Stimulated activated effector memory CD8-positive, alpha-beta T cell treated with anti-CD3 and anti-CD28 coated beads, Interleukin-12 subunit alpha, Interleukin-12 subunit beta, amount 100 ng/mL, for 72 hours (primary cell): ENCODE measurements around the gene CACNA2D1.

Source experiments
- ATAC-seq: fragments of 150-1000 bp; cut with Tn5 transposase; 2 replicates; pipeline ENCODE4 v1.10.0; 2021
- DNase-seq, 2 donors: peaks; one replicate each; pipeline ENCODE4 v3.0.0; 2021 to 2022; ENCODE audit warnings: low spot score in 2 of 2
- H3K27ac Mint-ChIP-seq: one replicate; pipeline ENCODE4 v1.8.0; 2022; ENCODE audit warnings: mild to moderate bottlenecking, mixed read lengths
- H3K36me3 Mint-ChIP-seq: one replicate; pipeline ENCODE4 v1.8.0; 2022; ENCODE audit warnings: mild to moderate bottlenecking, mixed read lengths
- H3K4me1 Mint-ChIP-seq: one replicate; pipeline ENCODE4 v1.8.0; 2022; ENCODE audit warnings: mixed read lengths
- H3K4me3 Mint-ChIP-seq: one replicate; pipeline ENCODE4 v1.8.0; 2022; ENCODE audit warnings: mild to moderate bottlenecking, mixed read lengths
- H3K9me3 Mint-ChIP-seq: one replicate; pipeline ENCODE4 v1.8.0; 2022; ENCODE audit warnings: mixed read lengths

CACNA2D1 gene

GRCh38 chr7:81944058-81944457, 499.5 kb downstream of the CACNA2D1 start:
- H3K4me3 Mint-ChIP-seq, result no peak overlapping the region
- ATAC-seq (no peak), DNase-seq (no peak)
- H3K9me3 Mint-ChIP-seq, result peaks cover 19% of the 10 kb centered on the region
- no peaks in the 10 kb centered on the region for H3K4me1 Mint-ChIP-seq
- no peak overlapping the region for H3K27ac Mint-ChIP-seq
- no peaks in the 10 kb centered on the region for H3K36me3 Mint-ChIP-seq

- peaks cover 17% of the 10 kb centered on the region for H3K9me3 Mint-ChIP-seq
- H3K4me1 Mint-ChIP-seq, result no peaks in the 10 kb centered on the region
- no peaks in the 10 kb centered on the region for H3K36me3 Mint-ChIP-seq
- no peak overlapping the region for H3K27ac Mint-ChIP-seq
- ATAC-seq, result no peak
- H3K4me3 Mint-ChIP-seq, result no peak overlapping the region
- no peak for DNase-seq
Measured at GRCh38 chr7:81937091-81937490, 506.5 kb downstream of the CACNA2D1 start.

DNA sequence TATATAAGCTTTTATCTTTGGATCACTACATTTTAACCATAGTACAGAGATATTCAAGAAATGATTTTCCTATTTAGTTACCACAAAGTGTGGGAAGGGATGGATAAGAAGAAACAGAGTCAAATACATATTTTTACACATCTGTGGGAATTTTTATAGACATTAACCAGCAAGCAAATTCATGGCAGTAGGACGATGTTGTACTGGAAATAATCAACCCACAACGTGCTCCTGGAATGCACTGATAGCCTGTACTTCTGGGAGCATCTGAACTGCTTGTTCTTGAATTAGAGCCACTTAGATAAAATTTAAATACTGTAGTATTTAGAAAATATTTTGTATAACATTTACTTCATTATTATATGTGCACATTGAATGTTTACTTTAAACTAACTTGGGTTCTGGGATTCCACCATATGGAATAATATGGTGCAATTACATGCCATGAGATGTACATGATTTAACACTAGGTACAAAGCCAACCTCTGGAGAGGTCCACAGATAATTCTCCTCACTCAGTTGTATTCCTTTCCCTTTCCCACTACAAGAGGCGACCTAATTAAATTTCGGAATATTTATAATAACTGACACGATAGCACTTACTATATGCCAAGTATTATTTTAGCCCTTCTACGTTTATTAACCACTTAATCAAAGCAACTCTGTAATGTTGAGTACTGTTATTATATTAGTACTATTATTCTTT, 508.8 kb downstream of the CACNA2D1 start:
- no peak for DNase-seq
- ATAC-seq, result no peak
- peaks cover 16% of the 10 kb centered on the region for H3K9me3 Mint-ChIP-seq
- H3K36me3 Mint-ChIP-seq, result no peaks in the 10 kb centered on the region
- H3K27ac Mint-ChIP-seq, result no peak overlapping the region
- H3K4me3 Mint-ChIP-seq, result no peak overlapping the region
- no peaks in the 10 kb centered on the region for H3K4me1 Mint-ChIP-seq

DNA sequence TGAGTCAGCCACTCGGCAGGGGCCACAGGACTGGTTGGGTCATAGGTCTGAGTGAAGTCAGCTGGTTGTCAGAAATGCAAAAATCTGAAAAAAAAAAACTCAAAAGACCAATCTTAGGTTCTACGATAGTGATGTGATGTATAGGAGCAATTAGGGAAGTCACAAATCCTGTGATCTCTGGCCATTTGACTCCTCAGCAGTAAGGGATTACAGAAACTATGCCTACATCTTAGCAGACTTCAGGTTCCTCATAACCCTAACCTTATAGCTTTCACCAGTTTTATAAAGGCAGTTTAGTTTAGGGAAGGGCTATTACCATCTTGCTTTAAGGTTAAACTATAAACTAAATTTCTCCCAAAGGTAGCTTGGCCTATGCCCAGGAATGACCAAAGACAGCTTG, 510.6 kb downstream of the CACNA2D1 start:
- ATAC-seq, result no peak
- no peaks in the 10 kb centered on the region for H3K36me3 Mint-ChIP-seq

DNA sequence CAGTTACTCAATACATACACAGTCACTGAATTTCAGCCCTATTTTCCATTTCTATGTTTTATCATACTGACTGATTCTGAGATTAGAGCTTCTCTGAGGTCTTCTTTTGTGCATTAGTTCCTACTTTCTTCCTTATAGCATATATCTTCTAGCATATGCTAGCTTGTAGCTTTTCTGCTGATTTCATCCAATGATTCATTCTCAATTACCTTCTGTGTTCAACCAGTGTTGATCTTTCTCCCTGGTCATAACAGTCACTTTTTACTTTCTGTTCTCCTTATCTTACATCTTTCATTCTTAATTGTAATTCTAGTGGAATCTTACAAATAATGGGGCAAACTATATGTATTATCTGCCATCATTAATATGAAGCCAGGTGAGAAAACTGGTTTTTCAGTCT, 514.2 kb downstream of the CACNA2D1 start:
- Mint-ChIP-seq H3K27ac (no peak overlapping the region), H3K4me3 (no peak overlapping the region), H3K9me3 (peaks cover 12% of the 10 kb centered on the region), H3K4me1 (no peaks in the 10 kb centered on the region), H3K36me3 (no peaks in the 10 kb centered on the region)
- DNase-seq, result no peak
- no peak for ATAC-seq

More for the DNA sequence above, 510.6 kb downstream of the CACNA2D1 start:
- no peak for DNase-seq
- H3K9me3 Mint-ChIP-seq, result peaks cover 9% of the 10 kb centered on the region
- no peak overlapping the region for H3K4me3 Mint-ChIP-seq
- H3K27ac Mint-ChIP-seq, result no peak overlapping the region
- H3K4me1 Mint-ChIP-seq, result no peaks in the 10 kb centered on the region

DNA sequence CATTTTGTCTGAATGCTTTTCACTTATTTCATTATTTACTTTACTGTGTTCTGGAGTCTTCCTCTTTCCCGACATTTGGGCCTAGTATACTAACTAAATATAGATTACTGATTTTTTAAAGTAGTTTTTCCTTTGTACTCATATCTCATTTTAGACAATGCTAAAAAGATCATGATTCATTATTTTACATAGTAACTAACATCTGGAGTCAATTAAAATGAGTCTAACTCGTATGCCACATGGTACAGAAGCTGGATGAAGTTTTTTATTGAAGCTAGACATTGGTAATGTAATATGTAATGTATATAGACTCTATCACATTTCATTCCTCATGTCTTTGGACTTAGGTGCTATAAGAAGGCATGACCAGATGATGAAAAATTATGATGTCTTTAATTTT, 517.4 kb downstream of the CACNA2D1 start:
- Mint-ChIP-seq H3K4me3 (no peak overlapping the region), H3K36me3 (no peaks in the 10 kb centered on the region), H3K4me1 (no peaks in the 10 kb centered on the region), H3K9me3 (peaks cover 17% of the 10 kb centered on the region), H3K27ac (no peak overlapping the region)
- no peak for ATAC-seq
- no peak for DNase-seq

- Mint-ChIP-seq H3K36me3 (no peaks in the 10 kb centered on the region), H3K4me3 (no peak overlapping the region), H3K9me3 (peaks cover 13% of the 10 kb centered on the region), H3K4me1 (no peaks in the 10 kb centered on the region), H3K27ac (no peak overlapping the region)
- no peak for ATAC-seq
- DNase-seq, result no peak
Measured at GRCh38 chr7:81925530-81925929, 518.0 kb downstream of the CACNA2D1 start.

GRCh38 chr7:81924494-81924893, 519.1 kb downstream of the CACNA2D1 start:
- Mint-ChIP-seq H3K36me3 (no peaks in the 10 kb centered on the region), H3K9me3 (peaks cover 13% of the 10 kb centered on the region), H3K4me1 (no peaks in the 10 kb centered on the region), H3K4me3 (no peak overlapping the region), H3K27ac (no peak overlapping the region)
- DNase-seq, result no peak
- no peak for ATAC-seq

DNA sequence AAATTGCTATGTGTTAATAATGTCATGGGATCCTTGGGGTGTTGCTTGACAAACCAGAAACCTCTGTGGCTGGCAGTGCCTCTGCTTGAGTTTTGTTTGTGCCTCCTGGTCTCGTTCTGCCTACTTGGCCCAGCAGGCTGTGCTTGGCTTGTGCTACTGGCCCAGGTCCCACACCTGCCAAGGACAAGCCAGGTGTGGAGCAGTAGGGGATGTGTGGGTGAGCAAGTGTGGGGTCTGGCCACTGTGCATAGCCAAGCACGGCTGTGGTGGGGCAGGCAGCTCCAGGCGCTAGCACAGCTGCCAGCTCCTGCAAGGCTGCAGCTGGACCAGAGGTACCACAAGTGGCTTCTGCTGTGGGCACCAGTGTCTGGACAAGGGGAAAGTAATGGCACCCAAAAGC, 524.1 kb downstream of the CACNA2D1 start:
- no peaks in the 10 kb centered on the region for H3K4me1 Mint-ChIP-seq
- H3K4me3 Mint-ChIP-seq, result no peak overlapping the region
- H3K27ac Mint-ChIP-seq, result no peak overlapping the region
- H3K36me3 Mint-ChIP-seq, result no peaks in the 10 kb centered on the region
- DNase-seq (no peak), ATAC-seq (no peak)
- peaks cover 18% of the 10 kb centered on the region for H3K9me3 Mint-ChIP-seq

- no peak overlapping the region for H3K27ac Mint-ChIP-seq
- H3K36me3 Mint-ChIP-seq, result no peaks in the 10 kb centered on the region
Measured at GRCh38 chr7:81908220-81908619, 535.4 kb downstream of the CACNA2D1 start.

GRCh38 chr7:81903115-81903514, 540.5 kb downstream of the CACNA2D1 start:
- no peak for ATAC-seq
- no peak for DNase-seq
- H3K4me3 Mint-ChIP-seq, result no peak overlapping the region
- peaks cover 18% of the 10 kb centered on the region for H3K9me3 Mint-ChIP-seq
- H3K36me3 Mint-ChIP-seq, result no peaks in the 10 kb centered on the region
- H3K27ac Mint-ChIP-seq, result no peak overlapping the region
- H3K4me1 Mint-ChIP-seq, result no peaks in the 10 kb centered on the region

More at GRCh38 chr7:81908220-81908619, 535.4 kb downstream of the CACNA2D1 start:
- no peak overlapping the region for H3K4me3 Mint-ChIP-seq
- no peak for DNase-seq
- no peaks in the 10 kb centered on the region for H3K4me1 Mint-ChIP-seq
- peaks cover 16% of the 10 kb centered on the region for H3K9me3 Mint-ChIP-seq
- no peak for ATAC-seq

DNA sequence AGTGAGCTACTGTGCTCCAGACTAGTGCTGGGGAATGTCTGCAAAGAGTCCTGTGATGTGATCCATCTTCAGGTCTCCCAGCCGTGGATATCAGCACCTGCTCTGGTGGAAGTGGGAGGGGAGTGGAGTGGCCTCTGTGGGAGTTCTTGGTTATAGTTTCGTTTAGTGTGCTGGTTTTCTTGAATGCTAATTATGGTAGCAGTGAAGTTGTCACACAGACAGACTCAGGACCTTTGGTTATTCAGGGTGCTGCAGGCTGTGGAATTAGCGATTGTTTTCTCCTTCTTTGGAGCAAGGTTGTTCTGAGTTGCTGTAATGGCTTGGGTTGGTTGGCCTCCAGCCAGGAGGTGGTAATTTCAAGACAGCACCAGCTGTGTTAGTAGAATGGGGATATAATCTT, 541.0 kb downstream of the CACNA2D1 start:
- Mint-ChIP-seq H3K36me3 (no peaks in the 10 kb centered on the region), H3K9me3 (peaks cover 14% of the 10 kb centered on the region), H3K4me3 (no peak overlapping the region), H3K27ac (no peak overlapping the region), H3K4me1 (no peaks in the 10 kb centered on the region)
- DNase-seq (no peak), ATAC-seq (no peak)
